ENCODE measurements around the gene OR4E1.

DNA sequence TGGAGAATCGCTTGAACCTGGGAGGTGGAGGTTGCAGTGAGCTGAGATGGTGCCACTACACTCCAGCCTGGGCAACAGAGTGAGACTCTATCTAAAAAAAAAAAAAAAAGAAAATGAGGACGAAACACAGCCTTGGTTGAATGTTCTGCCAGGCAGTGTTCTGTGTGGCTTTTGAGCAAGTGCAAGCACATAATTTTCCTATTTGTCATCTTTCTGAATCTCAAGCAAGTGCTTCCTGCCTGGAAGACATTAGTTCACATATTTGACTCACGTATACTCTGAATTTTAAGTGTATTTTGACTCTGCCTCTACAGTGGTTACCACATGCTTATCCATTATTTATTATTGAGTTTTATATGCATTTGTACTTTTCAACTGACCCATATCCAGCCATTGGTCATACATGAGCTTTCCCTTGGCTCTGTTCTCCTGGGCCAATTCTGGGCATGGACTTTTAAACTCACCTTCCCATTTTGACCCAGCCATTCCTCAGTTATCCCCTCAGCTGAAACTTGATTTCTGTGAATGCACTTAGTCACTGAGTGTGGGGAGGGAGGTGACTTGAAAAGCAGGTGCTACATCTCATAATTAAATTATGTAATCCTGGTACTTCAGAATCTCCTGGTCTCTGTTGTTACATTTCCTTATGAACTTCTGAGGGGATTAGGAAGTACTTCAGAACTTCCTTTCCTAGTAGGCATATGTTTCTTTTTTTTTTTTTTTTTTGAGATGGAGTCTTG, 47.0 kb downstream of the OR4E1 start:
- TF ChIP-seq, protein P1, sequence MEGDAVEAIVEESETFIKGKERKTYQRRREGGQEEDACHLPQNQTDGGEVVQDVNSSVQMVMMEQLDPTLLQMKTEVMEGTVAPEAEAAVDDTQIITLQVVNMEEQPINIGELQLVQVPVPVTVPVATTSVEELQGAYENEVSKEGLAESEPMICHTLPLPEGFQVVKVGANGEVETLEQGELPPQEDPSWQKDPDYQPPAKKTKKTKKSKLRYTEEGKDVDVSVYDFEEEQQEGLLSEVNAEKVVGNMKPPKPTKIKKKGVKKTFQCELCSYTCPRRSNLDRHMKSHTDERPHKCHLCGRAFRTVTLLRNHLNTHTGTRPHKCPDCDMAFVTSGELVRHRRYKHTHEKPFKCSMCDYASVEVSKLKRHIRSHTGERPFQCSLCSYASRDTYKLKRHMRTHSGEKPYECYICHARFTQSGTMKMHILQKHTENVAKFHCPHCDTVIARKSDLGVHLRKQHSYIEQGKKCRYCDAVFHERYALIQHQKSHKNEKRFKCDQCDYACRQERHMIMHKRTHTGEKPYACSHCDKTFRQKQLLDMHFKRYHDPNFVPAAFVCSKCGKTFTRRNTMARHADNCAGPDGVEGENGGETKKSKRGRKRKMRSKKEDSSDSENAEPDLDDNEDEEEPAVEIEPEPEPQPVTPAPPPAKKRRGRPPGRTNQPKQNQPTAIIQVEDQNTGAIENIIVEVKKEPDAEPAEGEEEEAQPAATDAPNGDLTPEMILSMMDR (IDR thresholded peaks at IDR 0.05): no peak
- no peak for TF ChIP-seq POLR2A (IDR thresholded peaks at IDR 0.05)

Data from breast epithelium (tissue), 3 donors.